GM23338 (cell line): ENCODE data around the gene CLPTM1L. TPM values are rescaled to one million over a fixed set of nuclear protein-coding genes. Genes with fewer than 3 reads are reported as not detected.

ENCODE experiments used
- ATAC-seq: fragments of 200-7000 bp; cut with Tn5 transposase; 3 replicates; pipeline ENCODE4 v1.9.1; 2020
- DNase-seq: peaks from one replicate; pipeline ENCODE4 v3.0.0-alpha.2; 2015; ENCODE audit warnings: low spot score
- H2AFZ ChIP-seq: fragments of 200-600 bp; sonication (generic); 2 replicates; pipeline ENCODE4 v1.8.0; 2016; ENCODE audit warnings: antibody characterized with exemption, mild to moderate bottlenecking, moderate library complexity
- H3F3A ChIP-seq: fragments of 200-600 bp; sonication (generic); replicated peaks from 2 replicates; pipeline ENCODE4 v1.8.0; 2017; ENCODE audit warnings: antibody characterized with exemption, mixed run types, low read depth
- H3K27ac ChIP-seq: fragments of 200-600 bp; sonication (generic); 2 replicates; pipeline ENCODE4 v1.6.1; 2016; ENCODE audit warnings: low read depth
- H3K27me3 ChIP-seq: fragments of 200-600 bp; sonication (generic); 2 replicates; pipeline ENCODE4 v1.8.0; 2016; ENCODE audit warnings: mild to moderate bottlenecking, mixed run types, moderate library complexity; ENCODE audit not compliant: insufficient read depth
- H3K36me3 ChIP-seq: fragments of 200-600 bp; sonication (generic); 2 replicates; pipeline ENCODE4 v1.8.0; 2016; ENCODE audit warnings: mild to moderate bottlenecking; ENCODE audit not compliant: insufficient read depth
- H3K4me1 ChIP-seq: fragments of 200-600 bp; sonication (generic); 2 replicates; pipeline ENCODE4 v1.8.0; 2016; ENCODE audit warnings: mild to moderate bottlenecking, moderate library complexity; ENCODE audit not compliant: insufficient read depth
- H3K4me2 ChIP-seq: fragments of 200-600 bp; sonication (generic); 2 replicates; pipeline ENCODE4 v1.7.1; 2017; ENCODE audit warnings: mixed run types
- H3K4me3 ChIP-seq: fragments of 200-600 bp; sonication (generic); 2 replicates; pipeline ENCODE4 v1.6.1; 2016; ENCODE audit warnings: mixed run types
- H3K79me2 ChIP-seq: fragments of 200-600 bp; sonication (generic); replicated peaks from 2 replicates; pipeline ENCODE4 v1.8.0; 2017; ENCODE audit warnings: mild to moderate bottlenecking; ENCODE audit not compliant: insufficient read depth
- H3K9me2 ChIP-seq: fragments of 200-600 bp; sonication (generic); 2 replicates; pipeline ENCODE4 v1.8.0; 2017; ENCODE audit not compliant: insufficient read depth
- H4K20me1 ChIP-seq: fragments of 200-600 bp; sonication (generic); replicated peaks from 2 replicates; pipeline ENCODE4 v1.8.0; 2017; ENCODE audit warnings: mild to moderate bottlenecking; ENCODE audit not compliant: insufficient read depth
- H3K27ac Mint-ChIP-seq: 2 replicates; pipeline ENCODE4 v1.8.0; 2020; ENCODE audit warnings: inconsistent platforms, mild to moderate bottlenecking, moderate library complexity, mixed read lengths
- H3K27me3 Mint-ChIP-seq: 3 replicates; pipeline ENCODE4 v1.8.0; 2022; ENCODE audit warnings: low read depth, mild to moderate bottlenecking, moderate library complexity, mixed read lengths, inconsistent platforms; ENCODE audit not compliant: insufficient read depth, poor library complexity
- H3K36me3 Mint-ChIP-seq: 3 replicates; pipeline ENCODE4 v1.8.0; 2021; ENCODE audit warnings: low read depth, mild to moderate bottlenecking, inconsistent platforms, moderate library complexity, mixed read lengths
- H3K4me1 Mint-ChIP-seq: 3 replicates; pipeline ENCODE4 v1.8.0; 2020; ENCODE audit warnings: mild to moderate bottlenecking, inconsistent platforms, mixed read lengths
- H3K4me3 Mint-ChIP-seq: 3 replicates; pipeline ENCODE4 v1.8.0; 2021; ENCODE audit warnings: moderate library complexity, mild to moderate bottlenecking, inconsistent platforms, mixed read lengths
- H3K9me3 Mint-ChIP-seq: 3 replicates; pipeline ENCODE4 v1.8.0; 2020; ENCODE audit warnings: moderate library complexity, mild to moderate bottlenecking, inconsistent platforms, mixed read lengths
- CREB1 ChIP-seq: fragments of 250-450 bp; sonication (Bioruptor Pico); IDR thresholded peaks from 2 replicates; pipeline ENCODE4 v1.5.0; 2020; ENCODE audit warnings: low read depth, mild to moderate bottlenecking, moderate library complexity
- EZH2 ChIP-seq: fragments of 200-600 bp; sonication (generic); IDR thresholded peaks from one replicate; pipeline ENCODE4 v1.8.0; 2017; ENCODE audit warnings: antibody characterized with exemption, mild to moderate bottlenecking, low read depth; ENCODE audit not compliant: unreplicated experiment
- EZH2phosphoT487 ChIP-seq: fragments of 200-600 bp; sonication (generic); IDR thresholded peaks from one replicate; pipeline ENCODE4 v1.8.1; 2018; ENCODE audit warnings: antibody characterized with exemption; ENCODE audit not compliant: unreplicated experiment
- NANOG ChIP-seq: IDR thresholded peaks from 2 replicates; pipeline ENCODE4 v1.6.1; 2016; ENCODE audit warnings: antibody characterized with exemption, borderline replicate concordance
- REST ChIP-seq: IDR thresholded peaks from one replicate; pipeline ENCODE4 v1.6.1; 2018; ENCODE audit warnings: antibody characterized with exemption; ENCODE audit not compliant: unreplicated experiment
- STAT1 ChIP-seq: IDR thresholded peaks from one replicate; pipeline ENCODE4 v1.6.1; 2016; ENCODE audit warnings: antibody characterized with exemption; ENCODE audit not compliant: unreplicated experiment
- ZNF114 ChIP-seq: fragments of 250-450 bp; sonication (Bioruptor Pico); IDR thresholded peaks from 2 replicates; pipeline ENCODE4 v1.5.0; 2020; ENCODE audit warnings: mild to moderate bottlenecking, moderate library complexity
- ZNF331 ChIP-seq: fragments of 250-450 bp; sonication (Bioruptor Pico); IDR thresholded peaks from 2 replicates; pipeline ENCODE4 v1.5.0; 2020; ENCODE audit warnings: low read depth, mild to moderate bottlenecking, moderate library complexity
- polyA plus RNA-seq: library from polyadenylated mRNA; unstranded; fragments of >200 nt; fragmentation: Nextera tagmentation; extraction: Ambion mirVana; gene quantifications from 2 replicates; pipeline ENCODE4 v1.2.1, GENCODE V29; 2016
- total RNA-seq: library from RNA; depleted of rRNA; stranded (reverse); fragments of >200 nt; shearing (Covaris generic); gene quantifications from 2 replicates; pipeline ENCODE4 v1.2.3, GENCODE V29; 2014
- TF ChIP-seq, protein P1 (sequence below): fragments of 250-450 bp; sonication (Bioruptor Pico); IDR thresholded peaks from 2 replicates; pipeline ENCODE4 v1.5.0; 2020; ENCODE audit warnings: mild to moderate bottlenecking, moderate library complexity
- TF ChIP-seq, protein P2 (sequence below): IDR thresholded peaks from 2 replicates; pipeline ENCODE4 v1.6.1; 2016; ENCODE audit warnings: antibody characterized with exemption
- TF ChIP-seq, protein P3 (sequence below), 2 experiments: fragments of 200-600 bp in 1 of 2; sonication (generic) in 1 of 2; conservative IDR thresholded peaks; 2 replicates each; pipeline versions ENCODE4 v1.5.1 to v1.6.1; 2016 to 2017; ENCODE audit warnings: antibody characterized with exemption in 2 of 2, low read depth in 2 of 2, mild to moderate bottlenecking in 2 of 2, moderate library complexity in 1 of 2

Gene CLPTM1L
- total and polyA plus RNA-seq, 2 experiments from 2014 or later: 39.9 to 110 TPM

GRCh38 chr5:1363581-1363980 lies 18.7 kb upstream of the CLPTM1L start (continued):
- TF ChIP-seq, protein P1, sequence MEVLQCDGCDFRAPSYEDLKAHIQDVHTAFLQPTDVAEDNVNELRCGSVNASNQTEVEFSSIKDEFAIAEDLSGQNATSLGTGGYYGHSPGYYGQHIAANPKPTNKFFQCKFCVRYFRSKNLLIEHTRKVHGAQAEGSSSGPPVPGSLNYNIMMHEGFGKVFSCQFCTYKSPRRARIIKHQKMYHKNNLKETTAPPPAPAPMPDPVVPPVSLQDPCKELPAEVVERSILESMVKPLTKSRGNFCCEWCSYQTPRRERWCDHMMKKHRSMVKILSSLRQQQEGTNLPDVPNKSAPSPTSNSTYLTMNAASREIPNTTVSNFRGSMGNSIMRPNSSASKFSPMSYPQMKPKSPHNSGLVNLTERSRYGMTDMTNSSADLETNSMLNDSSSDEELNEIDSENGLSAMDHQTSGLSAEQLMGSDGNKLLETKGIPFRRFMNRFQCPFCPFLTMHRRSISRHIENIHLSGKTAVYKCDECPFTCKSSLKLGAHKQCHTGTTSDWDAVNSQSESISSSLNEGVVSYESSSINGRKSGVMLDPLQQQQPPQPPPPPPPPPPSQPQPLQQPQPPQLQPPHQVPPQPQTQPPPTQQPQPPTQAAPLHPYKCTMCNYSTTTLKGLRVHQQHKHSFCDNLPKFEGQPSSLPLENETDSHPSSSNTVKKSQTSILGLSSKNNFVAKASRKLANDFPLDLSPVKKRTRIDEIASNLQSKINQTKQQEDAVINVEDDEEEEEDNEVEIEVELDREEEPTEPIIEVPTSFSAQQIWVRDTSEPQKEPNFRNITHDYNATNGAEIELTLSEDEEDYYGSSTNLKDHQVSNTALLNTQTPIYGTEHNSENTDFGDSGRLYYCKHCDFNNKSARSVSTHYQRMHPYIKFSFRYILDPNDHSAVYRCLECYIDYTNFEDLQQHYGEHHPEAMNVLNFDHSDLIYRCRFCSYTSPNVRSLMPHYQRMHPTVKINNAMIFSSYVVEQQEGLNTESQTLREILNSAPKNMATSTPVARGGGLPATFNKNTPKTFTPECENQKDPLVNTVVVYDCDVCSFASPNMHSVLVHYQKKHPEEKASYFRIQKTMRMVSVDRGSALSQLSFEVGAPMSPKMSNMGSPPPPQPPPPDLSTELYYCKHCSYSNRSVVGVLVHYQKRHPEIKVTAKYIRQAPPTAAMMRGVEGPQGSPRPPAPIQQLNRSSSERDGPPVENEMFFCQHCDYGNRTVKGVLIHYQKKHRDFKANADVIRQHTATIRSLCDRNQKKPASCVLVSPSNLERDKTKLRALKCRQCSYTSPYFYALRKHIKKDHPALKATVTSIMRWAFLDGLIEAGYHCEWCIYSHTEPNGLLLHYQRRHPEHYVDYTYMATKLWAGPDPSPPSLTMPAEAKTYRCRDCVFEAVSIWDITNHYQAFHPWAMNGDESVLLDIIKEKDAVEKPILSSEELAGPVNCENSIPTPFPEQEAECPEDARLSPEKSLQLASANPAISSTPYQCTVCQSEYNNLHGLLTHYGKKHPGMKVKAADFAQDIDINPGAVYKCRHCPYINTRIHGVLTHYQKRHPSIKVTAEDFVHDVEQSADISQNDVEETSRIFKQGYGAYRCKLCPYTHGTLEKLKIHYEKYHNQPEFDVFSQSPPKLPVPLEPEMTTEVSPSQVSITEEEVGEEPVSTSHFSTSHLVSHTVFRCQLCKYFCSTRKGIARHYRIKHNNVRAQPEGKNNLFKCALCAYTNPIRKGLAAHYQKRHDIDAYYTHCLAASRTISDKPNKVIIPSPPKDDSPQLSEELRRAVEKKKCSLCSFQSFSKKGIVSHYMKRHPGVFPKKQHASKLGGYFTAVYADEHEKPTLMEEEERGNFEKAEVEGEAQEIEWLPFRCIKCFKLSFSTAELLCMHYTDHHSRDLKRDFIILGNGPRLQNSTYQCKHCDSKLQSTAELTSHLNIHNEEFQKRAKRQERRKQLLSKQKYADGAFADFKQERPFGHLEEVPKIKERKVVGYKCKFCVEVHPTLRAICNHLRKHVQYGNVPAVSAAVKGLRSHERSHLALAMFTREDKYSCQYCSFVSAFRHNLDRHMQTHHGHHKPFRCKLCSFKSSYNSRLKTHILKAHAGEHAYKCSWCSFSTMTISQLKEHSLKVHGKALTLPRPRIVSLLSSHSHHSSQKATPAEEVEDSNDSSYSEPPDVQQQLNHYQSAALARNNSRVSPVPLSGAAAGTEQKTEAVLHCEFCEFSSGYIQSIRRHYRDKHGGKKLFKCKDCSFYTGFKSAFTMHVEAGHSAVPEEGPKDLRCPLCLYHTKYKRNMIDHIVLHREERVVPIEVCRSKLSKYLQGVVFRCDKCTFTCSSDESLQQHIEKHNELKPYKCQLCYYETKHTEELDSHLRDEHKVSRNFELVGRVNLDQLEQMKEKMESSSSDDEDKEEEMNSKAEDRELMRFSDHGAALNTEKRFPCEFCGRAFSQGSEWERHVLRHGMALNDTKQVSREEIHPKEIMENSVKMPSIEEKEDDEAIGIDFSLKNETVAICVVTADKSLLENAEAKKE (CRISPR knock-in tag): no peak
- no peak for TF ChIP-seq NANOG
- no peak for TF ChIP-seq REST

GRCh38 chr5:1363160-1363559 lies 18.3 kb upstream of the CLPTM1L start:
- Histone ChIP-seq H3K79me2 (no peaks in the 10 kb centered on the region), H3K4me3 (no peak overlapping the region), H3K27me3 (no peaks in the 10 kb centered on the region), H4K20me1 (no peaks in the 10 kb centered on the region), H3F3A (no peaks in the 10 kb centered on the region), H3K4me1 (no peaks in the 10 kb centered on the region), H3K9me2 (no peaks in the 10 kb centered on the region), H3K27ac (no peak overlapping the region), H2AFZ (no peak overlapping the region), H3K36me3 (no peaks in the 10 kb centered on the region), H3K4me2 (no peak overlapping the region)
- no peaks in the 10 kb centered on the region for H3K36me3 Mint-ChIP-seq
- peaks cover 11% of the 10 kb centered on the region; the same call in 2 of the 3 replicates for H3K4me1 Mint-ChIP-seq
- no peak overlapping the region for H3K27ac Mint-ChIP-seq
- H3K4me3 Mint-ChIP-seq: no peak overlapping the region
- H3K27me3 Mint-ChIP-seq: peaks cover 10% of the 10 kb centered on the region
- H3K9me3 Mint-ChIP-seq: no peaks in the 10 kb centered on the region; the same call in 2 of the 3 replicates
- DNase-seq (no peak), ATAC-seq (peak; percentile 66)
- TF ChIP-seq ZNF114: no peak
- no peak for TF ChIP-seq STAT1
- TF ChIP-seq, protein P2, sequence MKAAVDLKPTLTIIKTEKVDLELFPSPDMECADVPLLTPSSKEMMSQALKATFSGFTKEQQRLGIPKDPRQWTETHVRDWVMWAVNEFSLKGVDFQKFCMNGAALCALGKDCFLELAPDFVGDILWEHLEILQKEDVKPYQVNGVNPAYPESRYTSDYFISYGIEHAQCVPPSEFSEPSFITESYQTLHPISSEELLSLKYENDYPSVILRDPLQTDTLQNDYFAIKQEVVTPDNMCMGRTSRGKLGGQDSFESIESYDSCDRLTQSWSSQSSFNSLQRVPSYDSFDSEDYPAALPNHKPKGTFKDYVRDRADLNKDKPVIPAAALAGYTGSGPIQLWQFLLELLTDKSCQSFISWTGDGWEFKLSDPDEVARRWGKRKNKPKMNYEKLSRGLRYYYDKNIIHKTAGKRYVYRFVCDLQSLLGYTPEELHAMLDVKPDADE: no peak
- TF ChIP-seq ZNF331 (CRISPR knock-in tag): no peak
- TF ChIP-seq NANOG: no peak
- TF ChIP-seq, protein P3, sequence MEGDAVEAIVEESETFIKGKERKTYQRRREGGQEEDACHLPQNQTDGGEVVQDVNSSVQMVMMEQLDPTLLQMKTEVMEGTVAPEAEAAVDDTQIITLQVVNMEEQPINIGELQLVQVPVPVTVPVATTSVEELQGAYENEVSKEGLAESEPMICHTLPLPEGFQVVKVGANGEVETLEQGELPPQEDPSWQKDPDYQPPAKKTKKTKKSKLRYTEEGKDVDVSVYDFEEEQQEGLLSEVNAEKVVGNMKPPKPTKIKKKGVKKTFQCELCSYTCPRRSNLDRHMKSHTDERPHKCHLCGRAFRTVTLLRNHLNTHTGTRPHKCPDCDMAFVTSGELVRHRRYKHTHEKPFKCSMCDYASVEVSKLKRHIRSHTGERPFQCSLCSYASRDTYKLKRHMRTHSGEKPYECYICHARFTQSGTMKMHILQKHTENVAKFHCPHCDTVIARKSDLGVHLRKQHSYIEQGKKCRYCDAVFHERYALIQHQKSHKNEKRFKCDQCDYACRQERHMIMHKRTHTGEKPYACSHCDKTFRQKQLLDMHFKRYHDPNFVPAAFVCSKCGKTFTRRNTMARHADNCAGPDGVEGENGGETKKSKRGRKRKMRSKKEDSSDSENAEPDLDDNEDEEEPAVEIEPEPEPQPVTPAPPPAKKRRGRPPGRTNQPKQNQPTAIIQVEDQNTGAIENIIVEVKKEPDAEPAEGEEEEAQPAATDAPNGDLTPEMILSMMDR (conservative IDR thresholded peaks at IDR 0.05; ENCODE audit: low read depth in 2 of 2): no peak
- no peak for TF ChIP-seq CREB1 (CRISPR knock-in tag)
- no peak for TF ChIP-seq EZH2
- TF ChIP-seq EZH2phosphoT487: no peak
